Kidney glomerular epithelial cell (primary cell): Measurements from ENCODE around the gene APOD.

Experiments used
- DNase-seq: peaks from one replicate; lab custom pipeline; 2025; lab: John Stamatoyannopoulos, UW

Gene APOD

DNA sequence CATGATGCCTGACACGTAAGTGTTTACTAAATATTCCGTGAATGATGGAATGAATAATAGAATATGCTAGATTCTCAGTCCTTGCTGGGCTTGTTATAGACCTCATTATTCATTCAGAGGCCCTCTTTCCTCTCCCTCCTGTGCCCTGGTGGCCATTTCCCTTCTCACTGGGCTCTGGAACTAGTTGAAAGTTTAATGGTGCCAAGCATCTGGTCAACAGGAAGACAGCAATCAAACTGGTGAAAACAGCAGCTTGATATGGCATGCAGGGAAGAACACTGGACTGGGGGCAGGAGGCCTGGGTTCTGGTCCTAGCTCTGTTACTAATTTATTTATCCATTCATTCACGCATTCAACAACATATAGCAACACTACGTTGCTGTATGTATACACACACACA, 3.7 kb upstream of the APOD start:
- no peak for DNase-seq

DNA sequence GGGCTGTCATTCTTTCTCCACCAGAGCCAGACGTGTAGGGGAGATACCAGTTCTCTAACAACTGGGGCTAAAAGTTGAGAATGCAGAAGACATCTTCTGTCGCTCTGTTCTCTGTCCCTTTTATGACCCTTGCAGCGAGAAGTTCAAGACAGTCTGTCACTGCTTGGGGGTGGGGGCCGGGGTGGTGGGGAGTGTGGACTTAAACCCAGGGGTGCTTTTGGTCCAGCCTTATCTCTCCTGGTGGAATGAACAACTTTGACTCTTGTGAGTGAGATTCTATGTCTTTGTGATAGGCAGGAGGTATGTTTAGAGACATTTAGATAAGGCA, 767 bp upstream of the APOD start:
- no peak for DNase-seq

DNA sequence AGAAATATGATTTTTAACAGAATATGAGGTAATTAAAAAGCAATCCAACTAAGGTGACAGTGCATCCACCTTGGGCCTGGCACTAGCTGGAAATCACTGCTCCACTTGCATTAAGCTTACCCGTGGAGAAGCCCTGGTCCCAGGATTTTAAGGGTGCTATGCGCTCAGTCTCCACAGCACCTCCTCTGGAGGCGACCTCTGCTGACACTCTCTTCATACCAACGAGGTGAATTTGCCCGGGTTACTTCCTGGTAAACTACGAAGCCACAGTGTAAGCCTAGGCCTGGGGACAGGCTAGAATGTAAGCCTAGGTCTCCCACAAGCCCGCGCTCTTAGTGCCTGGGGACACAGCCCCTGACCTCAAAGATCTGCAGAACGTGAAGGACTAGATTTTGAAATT, 793 bp downstream of the APOD start:
- DNase-seq, result no peak

DNA sequence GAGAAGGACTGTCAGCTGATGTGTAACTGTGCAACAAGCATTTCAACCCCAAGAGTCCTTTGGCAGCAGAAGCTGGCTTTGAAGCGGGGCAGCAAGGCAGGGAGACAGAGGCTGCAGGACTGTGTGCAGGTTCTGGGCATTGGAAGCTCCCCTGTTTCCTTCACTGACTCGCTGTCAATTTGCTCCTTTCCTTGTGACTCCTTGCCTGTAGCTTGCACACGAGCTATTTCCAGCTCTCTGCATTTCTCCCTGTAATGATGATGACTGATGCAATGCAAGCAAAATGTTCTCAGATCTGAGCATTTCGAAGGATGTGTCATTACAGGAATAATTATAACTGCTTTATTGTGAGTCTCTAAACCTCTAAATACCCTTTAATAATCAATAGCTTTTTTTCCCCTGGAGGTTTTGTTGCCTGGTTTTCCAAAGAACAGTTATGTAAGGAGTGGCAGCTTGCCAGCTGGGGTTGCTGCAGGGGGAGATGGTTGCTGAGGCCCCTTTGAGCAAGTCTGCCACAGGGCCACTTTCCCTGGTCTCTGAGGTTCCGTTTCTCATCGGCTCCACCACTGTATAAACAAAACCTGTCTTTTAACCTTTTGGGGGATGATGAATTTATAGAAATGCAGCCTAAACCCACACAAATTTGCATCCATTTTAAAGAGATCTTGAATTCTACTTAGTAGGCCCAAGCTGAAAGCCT, 2.8 kb downstream of the APOD start:
- peak; percentile 2 for DNase-seq

DNA sequence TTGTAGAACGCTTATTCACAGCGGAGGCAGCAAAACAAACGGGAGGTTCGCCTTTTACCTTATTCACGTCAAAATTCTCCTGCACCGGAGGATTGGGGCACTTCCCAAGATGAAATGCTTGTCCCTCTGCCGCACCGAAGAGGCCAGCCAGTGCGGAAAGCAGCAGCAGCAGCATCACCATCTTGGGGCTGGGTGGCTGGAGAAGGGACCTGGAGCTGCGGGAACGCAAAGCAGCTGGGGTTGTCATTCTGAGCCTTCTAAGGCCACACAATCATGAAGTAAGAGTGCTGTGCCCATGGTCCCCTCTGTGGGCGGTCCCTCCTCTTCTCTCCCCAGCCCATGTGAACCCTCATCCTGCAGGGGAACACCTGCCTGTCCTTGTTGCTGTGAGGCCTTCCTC, 4.5 kb downstream of the APOD start:
- no peak for DNase-seq

DNA sequence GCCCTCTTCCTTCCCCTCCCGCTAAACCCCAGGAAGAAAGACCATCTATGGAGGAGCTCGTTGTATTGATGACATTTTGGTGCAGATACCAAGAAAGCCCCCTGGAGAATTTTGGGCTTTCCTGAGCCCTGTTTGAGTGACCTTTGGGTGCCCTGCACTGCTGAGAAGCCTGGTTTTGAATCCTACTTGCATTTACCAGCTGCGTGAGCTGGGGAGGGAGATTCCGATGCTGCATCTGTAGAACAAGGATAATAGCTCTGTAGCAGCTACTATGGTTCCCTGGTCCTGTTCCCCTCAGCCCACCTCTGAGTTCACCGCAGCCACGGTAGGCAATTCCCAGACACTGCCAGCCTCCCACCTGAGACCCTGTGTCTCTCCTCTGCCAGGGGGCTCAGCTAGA, 5.2 kb downstream of the APOD start:
- no peak for DNase-seq

DNA sequence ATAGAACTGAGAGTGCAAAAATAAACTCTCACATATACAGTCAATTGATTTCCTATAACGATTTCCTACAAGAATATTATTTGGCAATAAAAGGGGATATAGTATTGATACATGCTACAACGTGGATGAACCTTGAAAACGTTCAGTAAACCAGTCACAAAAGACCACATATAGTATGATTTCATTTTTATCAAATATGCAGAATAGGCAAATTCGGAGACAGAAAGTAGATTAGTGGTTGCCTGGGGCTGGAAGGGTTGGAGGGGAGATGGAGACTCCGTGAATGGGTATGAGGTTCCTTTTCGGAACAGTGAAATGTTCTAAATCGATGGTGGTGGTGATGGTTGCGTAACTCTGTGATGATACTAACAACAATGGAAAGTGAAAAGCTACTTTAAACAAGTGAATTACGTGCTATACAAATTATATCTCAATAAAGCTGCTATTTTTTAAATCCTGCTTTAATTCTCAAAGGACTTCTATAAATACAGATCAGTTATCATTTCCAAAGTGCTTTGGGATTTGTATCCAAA, 6.0 kb downstream of the APOD start:
- DNase-seq, result no peak

DNA sequence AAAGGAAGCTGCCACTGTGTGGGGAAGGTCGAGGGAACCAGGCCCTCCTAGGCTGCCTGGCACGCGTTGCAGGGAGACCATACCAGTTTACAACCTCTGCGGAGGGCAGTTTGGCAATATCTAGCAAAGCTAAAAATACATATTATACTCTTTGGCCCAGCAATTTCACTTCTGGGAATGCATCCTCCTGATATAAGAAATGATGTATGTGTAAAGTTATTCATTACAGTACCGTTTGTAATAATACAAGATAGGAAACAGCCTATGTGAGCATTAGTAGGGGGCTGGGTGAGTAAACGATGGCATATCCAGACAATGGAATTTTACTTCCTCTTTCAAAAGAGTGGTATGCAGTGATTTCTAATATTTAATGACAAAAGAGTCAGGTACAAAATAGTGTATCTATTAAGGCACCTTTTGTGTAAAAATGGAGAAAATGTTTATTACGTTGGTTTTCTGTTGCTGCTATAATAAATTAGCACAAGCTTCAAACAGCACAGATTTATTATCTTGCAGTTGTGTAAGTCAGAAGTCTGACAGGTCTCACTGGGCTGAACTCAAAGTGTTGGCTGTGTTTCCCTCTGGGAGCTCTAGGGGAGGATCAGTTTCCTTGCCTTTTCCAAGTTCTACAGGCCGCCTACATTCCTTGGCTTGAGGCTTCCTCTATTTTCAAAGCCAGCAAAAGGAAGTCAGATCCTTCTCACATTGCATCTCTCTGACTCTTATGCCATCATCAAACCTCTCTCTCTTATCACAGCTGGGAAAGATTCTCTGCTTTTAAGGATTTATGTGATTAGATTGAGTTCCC, 9.0 kb downstream of the APOD start:
- no peak for DNase-seq

DNA sequence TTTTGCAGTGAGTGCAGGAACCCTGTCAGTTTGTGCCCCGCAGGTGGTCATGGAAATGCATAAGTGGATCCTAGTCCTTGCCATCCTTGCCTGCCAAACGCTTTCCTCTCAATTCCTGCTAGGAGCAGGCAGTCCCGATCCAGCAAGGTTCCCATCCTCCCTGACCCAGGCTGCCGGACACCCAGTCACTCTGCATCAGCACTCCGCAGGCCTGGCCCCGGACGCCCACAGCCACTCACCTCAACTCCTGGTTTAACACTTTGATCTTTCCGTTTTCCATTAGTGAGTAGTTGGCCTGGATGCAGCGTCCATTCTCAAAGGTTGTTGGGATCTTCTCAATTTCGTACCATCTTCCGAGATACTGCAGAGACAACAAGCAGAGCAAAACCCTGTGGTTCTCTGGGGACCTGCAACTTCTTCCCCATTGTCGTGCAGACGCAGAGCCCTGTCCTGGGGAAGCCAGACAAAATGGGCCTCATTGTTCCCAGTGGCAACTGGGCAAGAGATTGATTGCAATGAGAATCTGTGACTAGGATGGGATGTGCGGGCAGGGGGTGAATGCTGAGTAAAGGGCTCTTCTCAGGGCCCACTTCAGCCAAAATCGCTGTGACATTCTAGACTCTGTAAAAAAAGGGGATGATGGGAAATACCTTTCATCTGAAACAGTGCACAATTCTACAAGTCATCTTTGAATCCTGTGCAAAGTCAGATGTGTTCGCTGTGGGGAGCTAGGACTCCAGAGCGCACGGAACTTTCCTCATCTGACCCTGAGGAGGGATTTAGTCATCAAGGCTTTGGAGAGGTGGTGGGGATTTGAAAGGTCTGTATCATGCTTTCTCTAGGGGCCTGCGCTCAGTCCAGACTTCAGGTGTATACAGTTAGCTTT, 9.9 kb downstream of the APOD start:
- DNase-seq, result no peak

DNA sequence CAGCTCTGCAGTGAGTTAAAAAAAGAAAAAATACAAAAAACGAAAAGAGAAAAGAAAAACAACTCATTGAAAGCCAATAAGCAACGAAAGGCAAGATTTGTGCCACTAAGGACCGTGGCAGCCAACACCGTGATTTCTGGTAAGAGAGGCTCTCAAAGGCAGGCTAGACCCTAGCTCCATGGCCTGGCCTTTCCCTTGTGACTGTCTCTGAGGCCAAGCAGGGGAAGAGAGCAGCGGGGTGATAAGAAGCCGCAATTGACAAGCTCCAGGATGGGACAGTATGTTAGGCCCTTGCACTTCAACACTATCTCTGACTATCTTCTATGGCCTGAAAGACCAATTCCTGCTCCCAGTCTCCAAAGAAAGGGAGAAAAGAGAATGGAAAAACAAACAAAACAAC, 12.4 kb downstream of the APOD start:
- DNase-seq, result no peak

DNA sequence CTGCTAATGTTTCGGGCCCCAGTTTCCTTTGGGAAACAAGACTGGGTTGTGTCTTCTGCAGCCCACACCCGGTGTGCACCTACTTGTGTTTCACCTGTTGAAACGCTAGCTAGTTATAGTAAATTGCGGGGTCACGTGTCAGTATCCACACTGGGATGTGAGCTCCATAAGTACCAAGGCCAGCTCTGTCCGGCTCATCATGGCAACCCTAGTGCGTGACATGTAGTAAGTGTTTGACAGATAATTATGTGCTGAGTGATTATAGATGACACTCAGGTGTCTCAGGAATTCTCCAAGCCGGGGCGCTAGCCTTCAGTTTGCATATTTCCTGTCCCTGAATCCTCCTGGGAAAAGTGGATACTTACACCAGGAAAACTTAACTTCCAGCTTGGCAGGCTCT, 12.8 kb downstream of the APOD start:
- no peak for DNase-seq

DNA sequence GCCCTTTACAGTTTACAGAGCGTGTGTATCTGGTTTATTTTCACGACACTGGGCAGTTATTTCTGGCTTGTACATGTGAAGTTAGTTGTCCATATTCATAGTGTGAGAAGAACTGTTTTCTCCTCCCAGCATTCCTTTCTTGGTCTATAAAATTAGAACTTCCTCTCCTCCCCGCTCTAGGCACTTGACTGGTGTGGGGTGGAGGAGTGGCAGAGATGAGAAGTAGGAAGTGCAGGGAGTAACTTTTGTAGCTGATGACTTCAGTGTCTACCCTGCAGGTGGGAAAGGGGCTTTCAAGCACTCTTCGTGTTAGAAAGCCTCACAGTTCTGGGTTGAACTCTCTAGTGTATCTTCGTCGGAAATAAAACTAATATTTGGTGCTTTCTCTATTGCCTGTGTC, 13.4 kb downstream of the APOD start:
- no peak for DNase-seq

DNA sequence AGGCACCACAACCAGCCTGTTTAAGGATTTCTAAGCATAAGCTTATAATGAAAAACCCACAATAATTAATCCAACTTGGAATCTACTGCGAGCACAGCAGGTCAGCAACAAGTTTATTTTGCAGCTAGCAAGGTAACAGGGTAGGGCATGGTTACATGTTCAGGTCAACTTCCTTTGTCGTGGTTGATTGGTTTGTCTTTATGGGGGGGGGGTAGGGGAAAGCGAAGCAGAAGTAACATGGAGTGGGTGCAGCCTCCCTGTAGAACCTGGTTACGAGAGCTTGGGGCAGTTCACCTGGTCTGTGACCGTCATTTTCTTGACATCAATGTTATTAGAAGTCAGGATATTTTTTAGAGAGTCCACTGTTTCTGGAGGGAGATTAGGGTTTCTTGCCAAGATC, 15.1 kb downstream of the APOD start:
- no peak for DNase-seq

DNA sequence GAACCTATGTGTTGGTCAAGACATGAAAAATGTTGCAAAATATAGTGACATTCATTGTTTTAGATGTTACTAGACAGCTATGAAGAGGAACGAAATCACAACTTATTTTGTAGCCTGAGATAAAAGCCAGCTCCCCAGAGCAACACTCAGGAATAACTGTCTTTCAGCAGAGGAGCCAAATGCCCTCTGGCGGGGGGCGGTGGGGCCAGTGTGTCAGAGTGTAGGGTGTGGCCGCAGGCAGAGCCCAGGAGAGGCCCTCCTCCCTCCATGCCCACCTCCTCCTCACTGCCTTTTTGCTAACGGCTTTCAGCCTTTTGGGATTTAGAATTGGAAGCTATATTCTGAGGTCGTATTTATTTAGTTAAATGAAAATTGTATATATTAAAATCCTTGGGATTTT, 16.9 kb downstream of the APOD start:
- DNase-seq, result no peak

DNA sequence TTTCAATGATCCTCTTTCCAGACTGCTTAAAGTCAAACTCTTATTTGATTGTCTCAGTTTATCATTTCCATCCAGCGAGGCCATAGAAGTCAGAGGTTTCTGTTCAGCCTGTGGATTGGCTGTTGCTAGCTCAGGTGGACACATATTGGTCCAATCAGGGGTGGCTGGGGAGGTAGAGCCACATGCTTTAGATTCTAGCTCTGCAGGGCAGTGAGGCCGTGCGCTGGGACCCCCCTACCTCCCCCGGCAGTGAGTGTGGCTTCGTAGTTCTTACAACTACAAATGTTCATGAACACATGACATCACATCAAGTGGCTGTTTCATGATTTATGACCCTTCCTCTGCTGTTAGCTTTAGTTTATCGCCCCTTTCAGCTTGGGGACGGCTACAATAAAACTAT, 18.0 kb downstream of the APOD start:
- no peak for DNase-seq

DNA sequence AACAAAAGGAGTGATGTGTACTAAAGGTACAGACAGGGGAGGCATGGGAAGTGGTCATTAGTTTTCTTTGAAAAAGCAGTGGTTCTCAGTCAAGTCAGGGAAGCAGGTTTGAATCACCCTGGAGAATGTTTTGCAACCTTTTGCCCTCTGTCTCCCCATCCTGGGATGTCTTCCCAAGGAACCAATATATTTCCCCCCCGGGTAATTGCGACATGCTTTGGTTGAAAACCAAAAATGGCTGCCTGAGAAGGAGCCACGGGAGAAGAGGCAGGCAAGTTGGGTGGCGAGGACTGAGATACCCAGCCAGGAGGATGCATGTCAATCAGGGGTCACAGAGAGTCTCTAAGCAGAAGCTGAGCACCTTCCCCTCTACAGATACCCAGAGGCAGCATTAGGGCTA, 20.4 kb downstream of the APOD start:
- DNase-seq, result no peak

DNA sequence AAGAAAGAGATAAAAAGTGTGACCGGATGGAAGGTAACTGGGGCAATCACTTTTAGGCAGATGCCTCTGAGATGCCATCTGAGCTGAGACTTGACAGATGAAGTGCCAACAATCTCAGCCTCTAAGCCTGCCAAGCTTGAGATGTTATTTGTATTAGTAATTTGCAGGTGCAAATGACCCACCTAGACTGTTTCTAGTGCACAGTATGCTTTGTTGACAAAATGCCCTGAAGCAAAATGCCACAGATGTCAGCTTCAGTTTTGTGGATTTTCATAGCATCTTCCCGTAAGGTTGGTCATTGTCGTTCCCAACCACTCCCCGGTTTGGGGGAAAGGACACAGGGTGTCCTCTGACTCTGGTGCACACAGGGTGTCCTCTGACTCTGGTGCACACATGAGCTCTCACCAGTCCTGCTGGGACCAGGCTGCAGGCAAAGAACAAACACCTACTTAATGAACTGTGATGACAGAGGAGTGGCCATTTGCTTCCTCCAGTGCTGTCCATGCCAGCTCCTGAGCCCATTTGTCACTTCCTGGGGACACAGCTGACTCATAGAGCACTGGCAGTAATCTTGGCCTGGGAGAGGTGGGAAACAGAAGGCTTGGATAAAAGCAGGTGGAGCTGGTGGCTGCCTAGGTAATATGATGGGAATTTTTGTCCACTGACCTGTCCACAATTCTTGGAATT, 23.9 kb downstream of the APOD start:
- no peak for DNase-seq

DNA sequence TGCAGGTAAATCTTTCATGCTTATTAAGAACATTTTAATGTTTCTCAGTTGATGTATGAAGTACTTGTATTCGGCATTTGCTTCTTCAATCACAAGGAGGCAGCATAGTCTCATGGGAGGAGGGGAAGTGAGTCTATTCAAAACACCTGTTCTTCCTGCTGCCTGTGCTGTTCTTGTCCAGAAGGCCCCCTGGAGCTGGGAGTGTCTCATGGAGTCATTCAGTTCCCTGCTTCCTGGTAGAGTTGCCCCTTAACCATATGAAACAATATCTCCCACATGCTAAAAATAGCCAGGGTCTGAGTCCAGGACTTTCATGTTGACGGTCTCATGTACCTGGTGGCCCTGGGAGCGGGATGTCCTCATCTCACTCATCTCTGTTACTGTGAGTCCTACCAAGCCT, 25.1 kb downstream of the APOD start:
- peak; percentile 47 for DNase-seq

DNA sequence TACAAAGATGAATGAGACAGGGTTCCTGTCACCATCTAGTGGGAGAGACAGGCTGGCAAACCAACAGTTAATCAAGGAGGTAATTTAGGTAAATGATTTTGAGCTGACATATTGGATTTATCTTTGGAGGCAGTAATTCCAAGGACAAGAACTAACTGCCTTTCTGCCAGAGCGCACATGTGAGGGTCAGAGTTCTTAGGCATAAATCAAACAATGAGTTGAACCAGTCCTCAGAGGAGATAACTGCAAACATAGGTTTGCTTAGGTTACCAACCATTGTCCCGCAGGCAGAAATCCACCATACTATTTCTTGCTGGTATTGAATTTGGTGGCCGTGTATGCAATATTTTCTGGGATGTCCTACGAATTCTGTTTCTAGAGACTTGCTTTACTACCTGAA, 26.4 kb downstream of the APOD start:
- no peak for DNase-seq

DNA sequence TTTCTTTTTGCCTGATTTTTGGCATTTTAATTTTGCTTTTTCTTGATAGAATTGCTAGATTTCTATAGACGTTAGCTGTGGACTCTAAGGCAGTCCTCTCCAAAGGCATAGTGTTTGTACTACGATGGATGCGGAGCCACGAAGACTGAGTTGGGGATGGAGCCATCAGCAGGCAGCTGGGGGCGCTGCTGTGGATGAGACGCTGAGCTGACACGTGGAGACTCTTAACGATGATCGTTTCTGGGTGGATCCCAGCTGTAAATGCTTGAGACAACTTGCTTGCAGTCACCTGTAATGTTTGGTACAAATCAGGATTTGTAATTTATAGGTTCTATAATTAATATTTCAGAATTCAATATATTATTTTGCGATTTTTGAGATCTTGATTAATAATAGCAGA, 27.4 kb downstream of the APOD start:
- no peak for DNase-seq

DNA sequence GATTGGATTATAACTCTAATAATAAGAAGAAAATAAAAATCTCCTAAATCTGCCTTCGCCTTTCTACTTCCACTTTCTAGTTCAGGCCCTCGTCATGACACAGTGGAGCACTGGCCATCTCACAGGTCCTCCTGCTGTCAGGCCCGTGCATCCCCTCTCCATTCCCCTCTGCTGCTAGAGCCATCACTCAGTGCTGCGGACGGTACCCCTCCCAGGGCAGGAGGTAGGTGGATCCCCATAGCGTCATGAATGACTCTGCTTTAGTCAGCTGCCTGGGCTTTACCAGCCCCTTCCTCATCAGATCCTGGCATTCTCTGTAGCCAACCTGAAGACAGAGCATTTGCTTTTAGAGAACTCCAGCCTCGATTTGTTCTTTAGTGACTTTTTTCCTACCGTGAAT, 28.6 kb downstream of the APOD start:
- no peak for DNase-seq

DNA sequence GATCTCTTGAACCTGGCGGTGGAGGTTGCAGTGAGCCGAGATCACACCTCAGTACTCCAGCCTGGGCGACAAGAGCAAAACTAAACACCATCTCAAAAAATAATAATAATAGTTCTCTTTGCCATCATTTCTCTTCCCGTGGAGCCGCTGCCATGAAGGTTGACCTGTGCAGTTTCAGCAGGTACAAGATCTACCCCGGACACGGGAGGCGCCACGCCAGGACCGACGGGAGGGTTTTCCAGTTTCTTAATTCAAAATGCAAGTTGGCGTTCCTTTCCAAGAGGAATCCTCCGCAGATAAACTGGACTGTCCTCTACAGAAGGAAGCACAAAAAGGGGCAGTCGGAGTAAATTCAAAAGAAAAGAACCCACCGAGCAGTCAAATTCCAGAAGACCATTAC, 29.3 kb downstream of the APOD start:
- DNase-seq, result no peak
